CD14-positive monocyte (primary cell): ENCODE measurements around the gene RBM17. TPM values are rescaled to one million over a fixed set of nuclear protein-coding genes. Genes with fewer than 3 reads are reported as not detected.

ENCODE experiments used
- DNase-seq, 3 donors: peaks; one replicate each; pipeline ENCODE4 v3.0.0-alpha.2; 2011 to 2022
- H2AFZ ChIP-seq: 2 replicates; pipeline ENCODE4 v1.6.0; 2012; ENCODE audit warnings: mild to moderate bottlenecking, low read depth, low read length, inconsistent platforms; ENCODE audit not compliant: insufficient read depth, poor library complexity, severe bottlenecking
- H3K27ac ChIP-seq, 2 donors: 1 replicate in 1 of 2; 2 replicates in 1 of 2; pipeline ENCODE4 v1.5.1; 2012 to 2013; ENCODE audit warnings: low read length in 2 of 2, control low read depth in 1 of 2, inconsistent platforms in 1 of 2, low read depth in 1 of 2, mild to moderate bottlenecking in 1 of 2
- H3K27me3 ChIP-seq, 2 donors: one replicate each; pipeline versions ENCODE4 v1.6.0 to v1.6.1; 2011 to 2013; ENCODE audit warnings: low read length in 2 of 2; ENCODE audit not compliant: control insufficient read depth in 2 of 2, insufficient read depth in 2 of 2
- H3K36me3 ChIP-seq, 2 donors: replicated peaks in 1 of 2; 1 replicate in 1 of 2; 2 replicates in 1 of 2; pipeline versions ENCODE4 v1.5.1 to v1.6.1; 2012 to 2013; ENCODE audit warnings: low read length in 2 of 2, control low read depth in 1 of 2, inconsistent platforms in 1 of 2, mild to moderate bottlenecking in 1 of 2; ENCODE audit not compliant: insufficient read depth in 2 of 2, control insufficient read depth in 1 of 2
- H3K4me1 ChIP-seq, 2 donors: 1 replicate in 1 of 2; 2 replicates in 1 of 2; pipeline versions ENCODE4 v1.5.1 to v1.6.1; 2012 to 2013; ENCODE audit warnings: low read length in 2 of 2, control low read depth in 1 of 2, inconsistent platforms in 1 of 2, mild to moderate bottlenecking in 1 of 2, moderate library complexity in 1 of 2; ENCODE audit not compliant: insufficient read depth in 2 of 2, control insufficient read depth in 1 of 2
- H3K4me2 ChIP-seq: replicated peaks from 2 replicates; pipeline ENCODE3; 2012; ENCODE audit warnings: low read length, moderate library complexity, mild to moderate bottlenecking; ENCODE audit not compliant: poor library complexity, severe bottlenecking; ENCODE audit errors: extremely low read depth
- H3K4me3 ChIP-seq, 3 experiments: fragments of 200-600 bp in 1 of 3; sonication (generic) in 1 of 3; replicated peaks in 1 of 3; 1 replicate in 2 of 3; 2 replicates in 1 of 3; pipeline ENCODE4 v1.5.1; 2011 to 2013; ENCODE audit warnings: low read length in 3 of 3, mild to moderate bottlenecking in 3 of 3, control low read depth in 2 of 3, low read depth in 2 of 3, inconsistent platforms in 1 of 3, moderate library complexity in 1 of 3
- H3K79me2 ChIP-seq: 2 replicates; pipeline ENCODE4 v1.6.0; 2012; ENCODE audit warnings: mild to moderate bottlenecking, control low read depth, inconsistent platforms, low read length, moderate library complexity; ENCODE audit not compliant: insufficient read depth
- H3K9ac ChIP-seq: 2 replicates; pipeline ENCODE4 v1.6.0; 2017; ENCODE audit warnings: low read length, mild to moderate bottlenecking; ENCODE audit not compliant: insufficient read depth, poor library complexity, severe bottlenecking
- H3K9me3 ChIP-seq, 2 donors: replicated peaks in 1 of 2; 1 replicate in 1 of 2; 2 replicates in 1 of 2; pipeline versions ENCODE4 v1.5.1 to v1.6.1; 2012 to 2013; ENCODE audit warnings: low read length in 2 of 2, control low read depth in 1 of 2; ENCODE audit not compliant: control insufficient read depth in 1 of 2, insufficient read depth in 1 of 2
- H4K20me1 ChIP-seq: 2 replicates; pipeline ENCODE4 v1.6.0; 2012; ENCODE audit warnings: mild to moderate bottlenecking, low read length, control low read depth, moderate library complexity; ENCODE audit not compliant: insufficient read depth
- H3K27ac Mint-ChIP-seq, 7 donors: one replicate each; pipeline ENCODE4 v1.8.0; 2020; ENCODE audit warnings: mild to moderate bottlenecking in 7 of 7, mixed read lengths in 7 of 7, moderate library complexity in 6 of 7, inconsistent platforms in 2 of 7
- H3K27me3 Mint-ChIP-seq, 3 donors: one replicate each; pipeline ENCODE4 v1.8.0; 2021 to 2022; ENCODE audit warnings: low read depth in 3 of 3, mild to moderate bottlenecking in 3 of 3, mixed read lengths in 3 of 3, moderate library complexity in 3 of 3, inconsistent platforms in 1 of 3
- H3K36me3 Mint-ChIP-seq, 2 donors: one replicate each; pipeline ENCODE4 v1.8.0; 2020; ENCODE audit warnings: mixed read lengths in 2 of 2, inconsistent platforms in 1 of 2, mild to moderate bottlenecking in 1 of 2
- H3K4me1 Mint-ChIP-seq: one replicate; pipeline ENCODE4 v1.8.0; 2020; ENCODE audit warnings: mild to moderate bottlenecking, mixed read lengths
- H3K4me3 Mint-ChIP-seq, 2 donors: one replicate each; pipeline ENCODE4 v1.8.0; 2020; ENCODE audit warnings: mild to moderate bottlenecking in 2 of 2, mixed read lengths in 2 of 2, moderate library complexity in 1 of 2
- H3K9me3 Mint-ChIP-seq, 7 donors: one replicate each; pipeline ENCODE4 v1.8.0; 2020 to 2022; ENCODE audit warnings: mixed read lengths in 7 of 7, mild to moderate bottlenecking in 6 of 7, moderate library complexity in 6 of 7, inconsistent platforms in 2 of 7
- WGBS: methylation state at CpG from one replicate; pipeline ENCODE4 v1.1.5; 2013; ENCODE audit warnings: missing lambda C conversion rate; ENCODE audit not compliant: insufficient coverage; 5-methylcytosine and 5-hydroxymethylcytosine counted together
- intact Hi-C, 2 donors: fragments of 100-400 bp; cut with micrococcal nuclease; formaldehyde crosslinking; loops; one replicate each; pipeline versions ENCODE4 v1.15.0 to v1.15.1; 2023
- polyA plus RNA-seq, 3 donors: library from polyadenylated mRNA; depleted of rRNA in 1 of 3; unstranded in 2 of 3; stranded (reverse) in 1 of 3; fragments of 300-500 nt in 2 of 3; fragments of >200 nt in 1 of 3; fragmentation: Illumina TruSeq in 2 of 3; gene quantifications; 1 replicate in 2 of 3; 2 replicates in 1 of 3; pipeline ENCODE4 v1.2.3, GENCODE V29; 2012 to 2021
- TF ChIP-seq, protein P1 (sequence below): fragments of 200-600 bp; IDR thresholded peaks from one replicate; pipeline ENCODE4 v1.8.0; 2022; ENCODE audit warnings: antibody characterized with exemption, mild to moderate bottlenecking

The RBM17 gene
- polyA plus RNA-seq, 3 donors: 37.2 to 51.4 (median 44.5) TPM

- Mint-ChIP-seq H3K4me3 (no peak overlapping the region), H3K27me3 (no peaks in the 10 kb centered on the region)
- peaks cover 6% of the 10 kb centered on the region for H3K79me2 ChIP-seq
Measured at GRCh38 chr10:6112893-6113292, 24.1 kb downstream of the RBM17 start.

DNA sequence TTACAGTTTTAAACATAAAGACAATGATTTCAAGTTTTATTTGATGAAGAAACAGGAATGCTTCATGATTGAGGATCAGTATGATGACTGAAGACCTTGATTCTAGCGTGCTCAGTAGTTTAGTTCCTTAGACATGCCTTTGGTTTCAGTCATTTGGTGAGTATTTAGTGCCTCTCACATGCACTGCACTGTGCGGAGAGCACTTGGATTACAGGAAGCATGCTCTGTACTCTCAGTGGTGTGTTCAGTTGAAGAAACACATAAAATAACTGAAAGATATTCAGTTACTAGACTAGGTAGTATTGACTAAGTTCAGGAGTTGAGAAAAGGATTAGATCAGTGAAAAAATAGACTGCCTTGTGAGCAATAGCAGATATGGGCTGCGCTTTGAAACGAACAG is 25.5 kb downstream of the RBM17 start:
- H3K9me3 ChIP-seq: no peaks in the 10 kb centered on the region
- WGBS: 100% methylated on average over 4 of the region's 4 CpGs
- no peak overlapping the region for H3K4me3 ChIP-seq
- H3K36me3 Mint-ChIP-seq: peaks cover 66 to 72% of the 10 kb centered on the region in 2 donors
- no peaks in the 10 kb centered on the region for H3K9me3 Mint-ChIP-seq
- H3K4me2 ChIP-seq: no peak overlapping the region
- peaks cover 4% of the 10 kb centered on the region for H3K79me2 ChIP-seq
- DNase-seq: no peak
- H3K9ac ChIP-seq: no peak overlapping the region
- no peaks in the 10 kb centered on the region for H4K20me1 ChIP-seq
- H3K4me3 Mint-ChIP-seq: no peak overlapping the region
- intact Hi-C loops: no loop called here
- H3K27me3 ChIP-seq: no peaks in the 10 kb centered on the region
- H3K27me3 Mint-ChIP-seq: no peaks in the 10 kb centered on the region
- no peaks in the 10 kb centered on the region for H3K4me1 ChIP-seq
- H3K36me3 ChIP-seq: peaks cover 71 to 78% of the 10 kb centered on the region in 2 donors
- peak overlapping the region in 1 of 7 donors; percentile 47 for H3K27ac Mint-ChIP-seq
- H3K27ac ChIP-seq: no peak overlapping the region
- H2AFZ ChIP-seq: no peak overlapping the region
- TF ChIP-seq, protein P1, sequence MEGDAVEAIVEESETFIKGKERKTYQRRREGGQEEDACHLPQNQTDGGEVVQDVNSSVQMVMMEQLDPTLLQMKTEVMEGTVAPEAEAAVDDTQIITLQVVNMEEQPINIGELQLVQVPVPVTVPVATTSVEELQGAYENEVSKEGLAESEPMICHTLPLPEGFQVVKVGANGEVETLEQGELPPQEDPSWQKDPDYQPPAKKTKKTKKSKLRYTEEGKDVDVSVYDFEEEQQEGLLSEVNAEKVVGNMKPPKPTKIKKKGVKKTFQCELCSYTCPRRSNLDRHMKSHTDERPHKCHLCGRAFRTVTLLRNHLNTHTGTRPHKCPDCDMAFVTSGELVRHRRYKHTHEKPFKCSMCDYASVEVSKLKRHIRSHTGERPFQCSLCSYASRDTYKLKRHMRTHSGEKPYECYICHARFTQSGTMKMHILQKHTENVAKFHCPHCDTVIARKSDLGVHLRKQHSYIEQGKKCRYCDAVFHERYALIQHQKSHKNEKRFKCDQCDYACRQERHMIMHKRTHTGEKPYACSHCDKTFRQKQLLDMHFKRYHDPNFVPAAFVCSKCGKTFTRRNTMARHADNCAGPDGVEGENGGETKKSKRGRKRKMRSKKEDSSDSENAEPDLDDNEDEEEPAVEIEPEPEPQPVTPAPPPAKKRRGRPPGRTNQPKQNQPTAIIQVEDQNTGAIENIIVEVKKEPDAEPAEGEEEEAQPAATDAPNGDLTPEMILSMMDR: no peak
- H3K4me1 Mint-ChIP-seq: no peaks in the 10 kb centered on the region

More at GRCh38 chr10:6112893-6113292, 24.1 kb downstream of the RBM17 start:
- no peaks in the 10 kb centered on the region for H3K9me3 ChIP-seq
- peaks cover 79 to 84% of the 10 kb centered on the region in 2 donors for H3K36me3 Mint-ChIP-seq
- intact Hi-C loops: no loop called here
- H3K27me3 ChIP-seq: no peaks in the 10 kb centered on the region
- 80% methylated on average over 1 of the region's 6 CpGs for WGBS
- no peak overlapping the region for H3K9ac ChIP-seq
- no peak overlapping the region for H3K27ac ChIP-seq
- peaks cover 8% of the 10 kb centered on the region for H4K20me1 ChIP-seq
- H3K4me1 Mint-ChIP-seq: peaks cover 5% of the 10 kb centered on the region
- TF ChIP-seq, protein P1: no peak
- peaks cover 81 to 91% of the 10 kb centered on the region in 2 donors for H3K36me3 ChIP-seq
- H3K4me2 ChIP-seq: no peak overlapping the region
- no peak overlapping the region for H3K4me3 ChIP-seq
- no peak for DNase-seq
- no peaks in the 10 kb centered on the region for H3K9me3 Mint-ChIP-seq
- H2AFZ ChIP-seq: no peak overlapping the region
- peaks cover 0 to 4% of the 10 kb centered on the region in 2 donors for H3K4me1 ChIP-seq
- H3K27ac Mint-ChIP-seq: no peak overlapping the region
